ENCODE data around the gene DBR1. TPM values are rescaled to one million over a fixed set of nuclear protein-coding genes. Genes with fewer than 3 reads are reported as not detected.
A peak's percentile ranks its signal among the peaks of the same experiment; 100 is the strongest.

The DBR1 gene
- total and polyA plus RNA-seq, 8 donors: 16.7 to 21.5 (median 20.2) TPM

GRCh38 chr3:138180375-138181029 lies 5.8 kb upstream of the DBR1 start:
- H3K4me3 ChIP-seq: no peak overlapping the region
- no peaks in the 10 kb centered on the region for H3K9me3 ChIP-seq
- no peak overlapping the region for H3K27ac ChIP-seq
- peaks cover 0 to 11% of the 10 kb centered on the region in 2 donors for H3K27me3 ChIP-seq
- H3K4me1 ChIP-seq: peaks cover 0 to under 1% of the 10 kb centered on the region in 2 donors
- TF ChIP-seq CTCF (IDR thresholded peaks at IDR 0.05): peak in 1 of 2 donors; percentile 7
- DNase-seq: no peak
- no peaks in the 10 kb centered on the region for H3K36me3 ChIP-seq
- intact Hi-C loops (cut with DNase I): no loop called here
- peak; percentile 79 for ATAC-seq

- ATAC-seq: peak; percentile 23
These were observed 826 bp downstream of the DBR1 start for GRCh38 chr3:138173769-138174420.

GRCh38 chr3:138172625-138173024 lies 2.1 kb downstream of the DBR1 start:
- Histone ChIP-seq H3K27ac (no peak overlapping the region), H3K27me3 (no peaks in the 10 kb centered on the region), H3K4me1 (peaks cover 6 to 30% of the 10 kb centered on the region in 2 donors), H3K9me3 (no peaks in the 10 kb centered on the region), H3K4me3 (no peak overlapping the region), H3K36me3 (peaks cover 0 to 33% of the 10 kb centered on the region in 2 donors)
- intact Hi-C loops (cut with DNase I): no loop called here
- DNase-seq (no peak), ATAC-seq (no peak)
- TF ChIP-seq CTCF (IDR thresholded peaks at IDR 0.05): no peak

More at GRCh38 chr3:138173769-138174420, 826 bp downstream of the DBR1 start:
- no peak for TF ChIP-seq CTCF (IDR thresholded peaks at IDR 0.05)
- Histone ChIP-seq H3K27me3 (no peaks in the 10 kb centered on the region), H3K4me1 (peaks cover 6 to 30% of the 10 kb centered on the region in 2 donors), H3K36me3 (peaks cover 0 to 20% of the 10 kb centered on the region in 2 donors), H3K27ac (peak overlapping the region; percentile 80 to 89), H3K9me3 (no peaks in the 10 kb centered on the region), H3K4me3 (peak overlapping the region; percentile 69 to 73)
- DNase-seq: no peak
- intact Hi-C loops (cut with DNase I): no loop called here

- Histone ChIP-seq H3K4me1 (no peaks in the 10 kb centered on the region), H3K36me3 (peaks cover 0 to 96% of the 10 kb centered on the region in 2 donors), H3K27me3 (no peaks in the 10 kb centered on the region), H3K27ac (no peak overlapping the region), H3K9me3 (no peaks in the 10 kb centered on the region), H3K4me3 (no peak overlapping the region)
- no peak for TF ChIP-seq CTCF (IDR thresholded peaks at IDR 0.05)
- ATAC-seq (no peak), DNase-seq (no peak)
- intact Hi-C loops (cut with DNase I): no loop called here
These were observed 9.7 kb downstream of the DBR1 start for GRCh38 chr3:138165061-138165460.

GRCh38 chr3:138157743-138158142 lies 17.0 kb downstream of the DBR1 start:
- Histone ChIP-seq H3K9me3 (peaks cover 0 to 12% of the 10 kb centered on the region in 2 donors), H3K36me3 (peaks cover 0 to 29% of the 10 kb centered on the region in 2 donors), H3K4me3 (no peak overlapping the region), H3K27me3 (no peaks in the 10 kb centered on the region), H3K27ac (no peak overlapping the region), H3K4me1 (no peaks in the 10 kb centered on the region)
- intact Hi-C loops (cut with DNase I): no loop called here
- no peak for TF ChIP-seq CTCF (IDR thresholded peaks at IDR 0.05)
- no peak for ATAC-seq
- no peak for DNase-seq
